ENCODE results near the gene XPC.

GRCh38 chr3:14210843-14211594, 32.6 kb upstream of the XPC start:
- TF ChIP-seq, protein P1, sequence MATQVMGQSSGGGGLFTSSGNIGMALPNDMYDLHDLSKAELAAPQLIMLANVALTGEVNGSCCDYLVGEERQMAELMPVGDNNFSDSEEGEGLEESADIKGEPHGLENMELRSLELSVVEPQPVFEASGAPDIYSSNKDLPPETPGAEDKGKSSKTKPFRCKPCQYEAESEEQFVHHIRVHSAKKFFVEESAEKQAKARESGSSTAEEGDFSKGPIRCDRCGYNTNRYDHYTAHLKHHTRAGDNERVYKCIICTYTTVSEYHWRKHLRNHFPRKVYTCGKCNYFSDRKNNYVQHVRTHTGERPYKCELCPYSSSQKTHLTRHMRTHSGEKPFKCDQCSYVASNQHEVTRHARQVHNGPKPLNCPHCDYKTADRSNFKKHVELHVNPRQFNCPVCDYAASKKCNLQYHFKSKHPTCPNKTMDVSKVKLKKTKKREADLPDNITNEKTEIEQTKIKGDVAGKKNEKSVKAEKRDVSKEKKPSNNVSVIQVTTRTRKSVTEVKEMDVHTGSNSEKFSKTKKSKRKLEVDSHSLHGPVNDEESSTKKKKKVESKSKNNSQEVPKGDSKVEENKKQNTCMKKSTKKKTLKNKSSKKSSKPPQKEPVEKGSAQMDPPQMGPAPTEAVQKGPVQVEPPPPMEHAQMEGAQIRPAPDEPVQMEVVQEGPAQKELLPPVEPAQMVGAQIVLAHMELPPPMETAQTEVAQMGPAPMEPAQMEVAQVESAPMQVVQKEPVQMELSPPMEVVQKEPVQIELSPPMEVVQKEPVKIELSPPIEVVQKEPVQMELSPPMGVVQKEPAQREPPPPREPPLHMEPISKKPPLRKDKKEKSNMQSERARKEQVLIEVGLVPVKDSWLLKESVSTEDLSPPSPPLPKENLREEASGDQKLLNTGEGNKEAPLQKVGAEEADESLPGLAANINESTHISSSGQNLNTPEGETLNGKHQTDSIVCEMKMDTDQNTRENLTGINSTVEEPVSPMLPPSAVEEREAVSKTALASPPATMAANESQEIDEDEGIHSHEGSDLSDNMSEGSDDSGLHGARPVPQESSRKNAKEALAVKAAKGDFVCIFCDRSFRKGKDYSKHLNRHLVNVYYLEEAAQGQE (tag by site-specific recombination; IDR thresholded peaks at IDR 0.05), result no peak
- TF ChIP-seq ZNF571 (tag by site-specific recombination; IDR thresholded peaks at IDR 0.05), result no peak

Measured in HEK293 (cell line).